HepG2 (cell line): ENCODE measurements around the gene SH3BP5. TPM values are rescaled to one million over a fixed set of nuclear protein-coding genes. Genes with fewer than 3 reads are reported as not detected.

Experiments
- ATAC-seq: fragments of 200-7000 bp; cut with Tn5 transposase; 3 replicates; pipeline ENCODE4 v1.9.1; 2020; ENCODE audit warnings: mild to moderate bottlenecking, moderate library complexity
- BruUV-seq: library from RNA; stranded (reverse); fragments of 400-500 nt; replicated peaks from 2 replicates; lab custom pipeline; 2021; lab: Mats Ljungman, UMichigan
- CTCF ChIA-PET: fragments of 300-600 bp; formaldehyde crosslinking; extraction: SDS; loops from one replicate; lab custom pipeline; 2021; ENCODE audit warnings: low total read pairs, inconsistent platforms, low intra/inter-chr PET ratio; lab: Yijun Ruan, JAX
- POLR2A ChIA-PET: fragments of 350-600 bp; sonication (Branson Sonifier 250); formaldehyde crosslinking; loops from one replicate; lab custom pipeline; 2020; ENCODE audit warnings: antibody characterized with exemption, inconsistent platforms; lab: Yijun Ruan, JAX
- DNase-seq: peaks from one replicate; pipeline ENCODE4 v3.0.0-alpha.2; 2015; ENCODE audit warnings: low spot score
- FAIRE-seq: peaks from 3 replicates; lab custom pipeline; 2011; peaks lifted over from hg19 to GRCh38; lab: Jason Lieb, UNC
- H2AFZ ChIP-seq: one replicate; pipeline ENCODE4 v1.6.1; 2011; ENCODE audit warnings: low read length, inconsistent platforms
- H3K27ac ChIP-seq: fragments of 300-600 bp; 3 replicates; pipeline ENCODE4 v1.8.0; 2011; ENCODE audit warnings: mixed run types, mild to moderate bottlenecking, mixed read lengths, low read length, inconsistent platforms; ENCODE audit not compliant: insufficient read depth; ENCODE audit errors: extremely low read length
- H3K27me3 ChIP-seq, 2 experiments: fragments of 200-600 bp in 1 of 2; 2 replicates in 1 of 2; 3 replicates in 1 of 2; pipeline versions ENCODE4 v1.6.0 to v1.8.0; 2011; ENCODE audit warnings: low read length in 2 of 2, mild to moderate bottlenecking in 2 of 2, moderate library complexity in 2 of 2, inconsistent platforms in 1 of 2; ENCODE audit not compliant: insufficient read depth in 2 of 2, control insufficient read depth in 1 of 2
- H3K36me3 ChIP-seq, 2 experiments: fragments of 200-600 bp in 1 of 2; replicated peaks in 1 of 2; 2 replicates in 1 of 2; 3 replicates in 1 of 2; pipeline versions ENCODE4 v1.5.1 to v1.8.0; 2011; ENCODE audit warnings: low read length in 2 of 2, inconsistent platforms in 1 of 2; ENCODE audit not compliant: insufficient read depth in 2 of 2, control insufficient read depth in 1 of 2
- H3K4me1 ChIP-seq: 2 replicates; pipeline ENCODE4 v1.5.1; 2012; ENCODE audit warnings: low read length, inconsistent platforms; ENCODE audit not compliant: insufficient read depth
- H3K4me2 ChIP-seq: 2 replicates; pipeline ENCODE4 v1.6.0; 2011; ENCODE audit warnings: low read depth, low read length, inconsistent platforms
- H3K4me3 ChIP-seq, 3 experiments: fragments of 200-600 bp in 1 of 3; sonication (generic), shearing (Covaris generic) in 1 of 3; replicated peaks in 1 of 3; 2 replicates each; pipeline ENCODE4 v1.5.1; 2011 to 2016; ENCODE audit warnings: low read length in 3 of 3, inconsistent platforms in 2 of 3, low read depth in 2 of 3, mild to moderate bottlenecking in 2 of 3, control low read depth in 1 of 3, mixed read lengths in 1 of 3; ENCODE audit not compliant: insufficient read depth in 1 of 3
- H3K79me2 ChIP-seq: one replicate; pipeline ENCODE4 v1.6.1; 2011; ENCODE audit warnings: low read length, inconsistent platforms; ENCODE audit not compliant: insufficient read depth
- H3K9ac ChIP-seq: 2 replicates; pipeline ENCODE4 v1.6.0; 2011; ENCODE audit warnings: mild to moderate bottlenecking, low read depth, low read length, inconsistent platforms; ENCODE audit not compliant: insufficient read depth
- H3K9me3 ChIP-seq: 2 replicates; pipeline ENCODE4 v1.5.1; 2012; ENCODE audit warnings: mild to moderate bottlenecking, low read length
- H4K20me1 ChIP-seq: 2 replicates; pipeline ENCODE4 v1.6.0; 2011; ENCODE audit warnings: inconsistent platforms, mild to moderate bottlenecking, low read length, moderate library complexity; ENCODE audit not compliant: insufficient read depth
- E2F2 ChIP-seq: sonication (generic); formaldehyde crosslinking; IDR thresholded peaks from 2 replicates; pipeline ENCODE4 v1.4.0; 2020; ENCODE audit warnings: missing genetic modification reagents, borderline replicate concordance
- GFI1 ChIP-seq: sonication (generic); formaldehyde crosslinking; IDR thresholded peaks from 2 replicates; pipeline ENCODE4 v1.5.0; 2020; ENCODE audit warnings: missing genetic modification reagents, mild to moderate bottlenecking, borderline replicate concordance
- HHEX ChIP-seq: IDR thresholded peaks from 2 replicates; pipeline ENCODE4 v1.6.1; 2016; ENCODE audit warnings: control low read depth
- HINFP ChIP-seq: sonication (generic); formaldehyde crosslinking; IDR thresholded peaks from 2 replicates; pipeline ENCODE4 v1.4.0; 2020; ENCODE audit warnings: low read depth, mild to moderate bottlenecking, missing genetic modification reagents
- MIER3 ChIP-seq: IDR thresholded peaks from 2 replicates; pipeline ENCODE4 v1.6.1; 2016; ENCODE audit warnings: missing compliant biosample characterization, borderline replicate concordance
- NKX3-1 ChIP-seq: sonication (generic); formaldehyde crosslinking; IDR thresholded peaks from 2 replicates; pipeline ENCODE4 v1.5.0; 2020; ENCODE audit warnings: missing genetic modification reagents
- RAD51 ChIP-seq: fragments of 450-650 bp; IDR thresholded peaks from 2 replicates; pipeline ENCODE4 v1.6.1; 2016; ENCODE audit warnings: borderline replicate concordance
- RBFOX2 ChIP-seq: fragments of 200-400 bp; formaldehyde crosslinking; IDR thresholded peaks from 2 replicates; pipeline ENCODE4 v1.6.1; 2017; ENCODE audit warnings: low read depth, mild to moderate bottlenecking, low read length
- ZNF280B ChIP-seq: sonication (generic); formaldehyde crosslinking; IDR thresholded peaks from 2 replicates; pipeline ENCODE4 v1.5.0; 2020; ENCODE audit warnings: missing genetic modification reagents, mild to moderate bottlenecking, borderline replicate concordance
- ZNF569 ChIP-seq: sonication (generic); formaldehyde crosslinking; IDR thresholded peaks from 2 replicates; pipeline ENCODE4 v1.5.0; 2020; ENCODE audit warnings: mild to moderate bottlenecking, missing genetic modification reagents, moderate library complexity, borderline replicate concordance
- ZNF703 ChIP-seq: sonication (generic); formaldehyde crosslinking; IDR thresholded peaks from 2 replicates; pipeline ENCODE4 v1.5.1; 2020; ENCODE audit warnings: missing genetic modification reagents, mild to moderate bottlenecking, moderate library complexity, borderline replicate concordance
- ZSCAN29 ChIP-seq: sonication (generic); formaldehyde crosslinking; conservative IDR thresholded peaks from 2 replicates; pipeline ENCODE4 v1.4.0; 2020; ENCODE audit warnings: mild to moderate bottlenecking, missing genetic modification reagents
- WGBS: methylation state at CpG from one replicate; pipeline ENCODE4 v1.1.6; 2017; ENCODE audit warnings: low lambda C conversion rate; 5-methylcytosine and 5-hydroxymethylcytosine counted together
- in situ Hi-C: cut with HindIII; loops from 2 replicates; pipeline ENCODE4 v1.10.0; 2017; ENCODE audit warnings: low pct_unique_long_range_greater_than_20kb; ENCODE audit not compliant: extremely low pct_ligation_motif_present
- intact Hi-C: fragments of 100-400 bp; cut with micrococcal nuclease; formaldehyde crosslinking; loops from one replicate; pipeline ENCODE4 v1.10.0; 2022; ENCODE audit not compliant: unreplicated experiment
- polyA plus RNA-seq, 8 experiments: library from polyadenylated mRNA; depleted of rRNA in 3 of 8; stranded (reverse) in 7 of 8; unstranded in 1 of 8; fragments of >200 nt; fragmentation: Illumina TruSeq in 4 of 8; extraction: Trizol in 4 of 8; gene quantifications; 2 replicates each; pipeline versions ENCODE4 v1.2.1 to v1.2.3, GENCODE V29; 2011 to 2016; ENCODE audit warnings: low read depth in 4 of 8, missing spikeins in 1 of 8, mixed read lengths in 1 of 8; ENCODE audit not compliant: insufficient read depth in 1 of 8
- total RNA-seq, 5 experiments: library from RNA; depleted of rRNA; stranded (reverse); fragments of >200 nt; fragmentation: Illumina TruSeq; extraction: Trizol; gene quantifications; 2 replicates each; pipeline ENCODE4 v1.2.3, GENCODE V29; 2016; ENCODE audit warnings: low read depth in 1 of 5

SH3BP5 gene
- total and polyA plus RNA-seq, 2 of the 13 experiments (the other 11 are each of a cell fraction or from before 2014, with no cell fraction given) = 0.09 to 0.16 TPM

DNA sequence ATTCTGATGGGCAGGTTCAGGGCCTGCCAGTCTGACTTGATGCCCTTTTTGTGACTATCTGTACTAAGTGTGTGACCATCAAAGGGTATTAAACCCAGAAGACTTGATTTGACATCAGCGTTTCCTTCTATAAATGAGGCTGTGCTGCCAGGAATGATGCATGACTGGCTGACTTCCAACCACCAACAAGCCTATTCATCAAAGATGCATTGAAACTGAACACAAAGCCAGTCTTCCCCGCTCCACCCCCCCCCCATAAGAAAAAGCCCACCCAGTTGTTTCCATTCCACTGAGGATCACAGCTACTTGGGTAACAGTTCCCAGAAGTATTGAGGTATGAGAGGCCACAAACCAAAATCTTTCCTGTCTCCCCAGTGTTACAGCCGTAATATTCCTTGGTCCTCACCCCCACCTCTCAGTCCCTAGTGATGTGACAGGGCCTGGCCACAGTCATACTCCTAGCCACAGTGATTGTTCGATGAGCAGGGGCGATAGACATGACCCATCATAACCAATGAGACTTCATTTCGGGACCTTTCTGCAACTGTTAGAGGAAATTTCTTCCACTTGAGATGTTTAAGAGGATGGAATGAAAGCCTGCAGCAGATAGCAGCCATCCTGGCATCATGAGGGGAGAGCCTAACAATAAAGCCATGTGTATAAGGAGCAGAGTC lies 22.6 kb downstream of the SH3BP5 start:
- intact Hi-C loops (no loop called here), in situ Hi-C loops (no loop called here)
- Histone ChIP-seq H3K4me2 (no peak overlapping the region), H3K9me3 (no peaks in the 10 kb centered on the region), H3K27me3 (no peaks in the 10 kb centered on the region), H3K79me2 (no peaks in the 10 kb centered on the region), H3K4me3 (no peak overlapping the region), H4K20me1 (no peaks in the 10 kb centered on the region), H3K9ac (no peak overlapping the region), H3K27ac (no peak overlapping the region), H3K36me3 (no peaks in the 10 kb centered on the region), H3K4me1 (no peaks in the 10 kb centered on the region), H2AFZ (no peak overlapping the region)
- DNase-seq (no peak), FAIRE-seq (no peak), ATAC-seq (no peak)
- POLR2A ChIA-PET = no interaction called here
- CTCF ChIA-PET = no interaction called here
- TF ChIP-seq RBFOX2 (no peak), HHEX (CRISPR knock-in tag) (no peak), ZNF569 (no peak), ZSCAN29 (no peak)
- WGBS = 52% methylated on average over 5 of the region's 6 CpGs
- no TSS peak for BruUV-seq

DNA sequence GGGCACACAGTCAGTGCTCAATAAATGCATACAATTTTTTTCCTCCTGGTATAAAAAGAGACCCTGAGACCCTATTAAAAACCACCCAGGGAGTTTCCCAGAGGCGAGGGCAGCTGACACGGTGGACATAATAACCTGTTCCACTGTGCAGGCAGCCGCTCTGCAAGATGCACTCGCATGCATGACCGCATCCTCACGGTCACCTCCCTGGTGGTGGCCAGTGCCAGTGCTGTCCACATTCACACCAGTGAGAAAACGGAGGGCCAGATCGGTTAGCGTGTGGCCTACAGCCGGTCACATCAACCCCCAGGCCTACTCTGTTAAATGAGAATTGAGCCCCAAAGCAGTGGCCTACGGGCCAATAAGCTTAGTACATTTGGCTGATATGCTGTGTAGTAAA lies 24.8 kb downstream of the SH3BP5 start:
- Histone ChIP-seq H3K36me3 (no peaks in the 10 kb centered on the region), H3K79me2 (no peaks in the 10 kb centered on the region), H3K27me3 (no peaks in the 10 kb centered on the region), H3K4me1 (no peaks in the 10 kb centered on the region), H3K9ac (no peak overlapping the region), H3K4me3 (no peak overlapping the region), H3K27ac (no peak overlapping the region), H3K9me3 (no peaks in the 10 kb centered on the region), H2AFZ (no peak overlapping the region), H4K20me1 (no peaks in the 10 kb centered on the region), H3K4me2 (no peak overlapping the region)
- ChIA-PET POLR2A (no interaction called here), CTCF (no interaction called here)
- no TSS peak for BruUV-seq
- ATAC-seq (no peak), DNase-seq (no peak), FAIRE-seq (no peak)
- WGBS = 77% methylated on average over 10 of the region's 11 CpGs
- in situ Hi-C loops = no loop called here
- intact Hi-C loops = no loop called here
- TF ChIP-seq ZNF703 (CRISPR knock-in tag) (no peak), RAD51 (no peak), ZNF569 (no peak), NKX3-1 (CRISPR knock-in tag) (no peak), HINFP (CRISPR knock-in tag) (no peak), MIER3 (CRISPR knock-in tag) (no peak), E2F2 (CRISPR knock-in tag) (no peak), GFI1 (CRISPR knock-in tag) (no peak), ZNF280B (CRISPR knock-in tag) (no peak)
